ENCODE measurements around the gene AZIN2.

GRCh38 chr1:33055210-33056008, 25.5 kb upstream of the AZIN2 start:
- peak; percentile 82 to 83 for TF ChIP-seq FOXK2 (conservative IDR thresholded peaks at IDR 0.05 in 1 of 2, IDR thresholded peaks at IDR 0.05 in 1 of 2; ENCODE audit: low read depth in 2 of 2)
- TF ChIP-seq CBFA2T2 (conservative IDR thresholded peaks at IDR 0.05): peak; percentile 46
- no peak for TF ChIP-seq ETS2 (tag; IDR thresholded peaks at IDR 0.05; ENCODE audit: borderline replicate concordance, poor library complexity, severe bottlenecking)
- TF ChIP-seq EP300 (IDR thresholded peaks at IDR 0.05; ENCODE audit: low read length): peak; percentile 20
- peak; percentile 93 to 96 (median 94) for TF ChIP-seq CTCF (IDR thresholded peaks at IDR 0.05 in 2 of 3, conservative IDR thresholded peaks at IDR 0.05 in 1 of 3; ENCODE audit: insufficient read depth in 2 of 3, low read depth in 1 of 3, low read length in 3 of 3)
- no peak for TF ChIP-seq ZKSCAN8 (CRISPR knock-in tag; IDR thresholded peaks at IDR 0.05)
- no peak for TF ChIP-seq MED1 (CRISPR knock-in tag; IDR thresholded peaks at IDR 0.05; ENCODE audit: borderline replicate concordance)
- no peak for TF ChIP-seq GATAD2A (IDR thresholded peaks at IDR 0.05)
- TF ChIP-seq C11orf30 (IDR thresholded peaks at IDR 0.05; ENCODE audit: low read depth): no peak
- 0 out of 2 replicates have a peak, but pooled peaks have one; percentile 34 for TF ChIP-seq POLR2AphosphoS5 (IDR thresholded peaks at IDR 0.05; ENCODE audit: control insufficient read depth, insufficient read depth, low read depth, low read length)
- no peak for TF ChIP-seq SREBF2 (CRISPR knock-in tag; IDR thresholded peaks at IDR 0.05)

All from K562 (cell line).